GM21360 (cell line): Measurements from ENCODE around the gene TAF11L14.

Experiments used
- ATAC-seq: cut with Tn5 transposase; IDR thresholded peaks from one replicate; pipeline ENCODE4 v1.9.1; 2021; ENCODE audit warnings: mild to moderate bottlenecking, moderate library complexity; ENCODE audit not compliant: unreplicated experiment

The TAF11L14 gene

DNA sequence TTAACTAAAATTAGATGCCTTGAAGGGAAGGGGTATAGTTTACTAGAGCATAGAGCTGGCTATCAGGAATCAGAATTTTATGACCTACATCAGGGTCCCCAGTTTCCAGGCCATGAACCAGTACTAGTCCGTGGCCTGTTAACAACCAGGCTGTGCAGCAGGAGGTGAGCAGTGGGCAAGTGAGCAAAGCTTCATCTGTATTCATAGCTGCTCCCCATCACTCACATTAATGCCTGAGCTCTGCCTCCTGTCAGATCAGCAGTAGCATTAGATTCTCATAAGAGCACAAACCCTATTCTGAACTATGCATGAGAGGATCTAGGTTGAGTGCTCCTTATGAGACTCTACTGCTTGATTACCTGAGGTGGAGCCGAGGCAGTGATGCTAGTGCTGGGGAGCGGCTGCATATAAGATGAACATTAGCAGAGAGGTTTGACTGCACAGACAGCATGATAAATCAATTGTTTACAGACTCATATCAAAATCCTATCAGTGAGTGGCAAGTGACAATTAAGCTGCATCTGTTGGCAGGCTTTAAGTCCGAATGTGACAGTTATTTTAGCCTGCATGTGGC is 44.6 kb downstream of the TAF11L14 start:
- ATAC-seq: no peak

DNA sequence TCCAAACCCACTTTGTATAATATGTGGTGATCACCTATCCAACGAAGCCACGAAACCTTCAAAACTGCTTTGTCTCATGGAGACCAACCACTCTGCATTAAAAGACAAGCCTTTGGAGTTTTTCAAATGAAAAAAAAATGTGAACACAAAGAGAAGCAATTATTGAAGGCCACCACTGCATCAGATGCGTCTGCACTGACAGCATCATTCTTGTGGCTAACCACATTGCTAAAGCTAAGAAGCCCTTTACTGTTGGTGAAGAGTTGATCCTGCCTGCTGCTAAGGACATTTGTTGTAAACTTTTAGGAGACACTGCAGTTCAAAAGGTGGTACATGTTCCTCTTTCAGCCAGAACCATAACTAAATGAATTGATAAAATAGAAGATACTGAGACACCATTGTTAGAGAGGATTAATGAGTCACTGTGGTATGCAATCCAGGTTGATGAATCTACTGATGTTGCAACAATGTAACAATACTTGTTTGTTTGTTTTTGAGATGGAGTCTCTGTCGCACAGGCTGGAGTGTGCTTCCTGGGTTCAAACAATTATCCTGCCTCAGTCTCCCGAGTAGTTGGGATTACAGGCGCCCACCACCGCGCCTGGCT is 45.4 kb downstream of the TAF11L14 start:
- no peak for ATAC-seq

DNA sequence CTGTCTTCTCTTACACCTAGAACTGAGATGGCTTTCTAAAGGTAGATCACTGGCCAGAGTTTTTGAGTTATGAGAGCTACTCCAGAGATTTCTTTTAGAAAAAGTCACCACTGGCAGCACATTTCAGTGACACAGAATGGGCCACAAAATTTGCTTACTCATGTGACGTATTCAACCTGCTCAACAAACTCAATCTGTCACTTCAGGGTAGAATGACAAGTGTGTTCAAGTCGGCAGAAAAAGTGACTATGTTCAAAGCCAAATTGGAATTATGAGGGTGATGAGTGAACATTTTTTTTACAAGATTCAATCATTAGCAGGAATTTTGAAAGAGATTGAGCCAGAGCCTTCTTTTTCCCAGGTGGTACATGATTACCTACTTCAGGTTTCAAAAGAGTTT is 46.5 kb downstream of the TAF11L14 start:
- ATAC-seq: no peak
